Liver (tissue), 9 donors: Measurements from ENCODE around the gene EPS8. TPM values are rescaled to one million over a fixed set of nuclear protein-coding genes. Genes with fewer than 3 reads are reported as not detected.

ENCODE experiments used
- DNase-seq: peaks from one replicate; pipeline ENCODE4 v3.0.0-alpha.2; 2017; ENCODE audit warnings: low spot score
- H3K27ac ChIP-seq, 2 donors: one replicate each; pipeline ENCODE4 v1.7.0; 2013; ENCODE audit warnings: inconsistent platforms in 2 of 2, low read length in 2 of 2, control low read depth in 1 of 2, low read depth in 1 of 2, mild to moderate bottlenecking in 1 of 2
- H3K27me3 ChIP-seq, 4 donors: one replicate each; pipeline versions ENCODE4 v1.6.1 to v1.7.0; 2013; ENCODE audit warnings: low read length in 3 of 4, inconsistent platforms in 1 of 4, mild to moderate bottlenecking in 1 of 4, moderate library complexity in 1 of 4; ENCODE audit not compliant: control insufficient read depth in 4 of 4, insufficient read depth in 4 of 4
- H3K36me3 ChIP-seq, 4 donors: one replicate each; pipeline versions ENCODE4 v1.6.1 to v1.7.0; 2013; ENCODE audit warnings: low read length in 3 of 4, mild to moderate bottlenecking in 3 of 4, low read depth in 1 of 4, moderate library complexity in 1 of 4; ENCODE audit not compliant: control insufficient read depth in 4 of 4, insufficient read depth in 3 of 4
- H3K4me1 ChIP-seq, 4 donors: one replicate each; pipeline versions ENCODE4 v1.6.1 to v1.7.0; 2013; ENCODE audit warnings: low read length in 3 of 4, mild to moderate bottlenecking in 3 of 4, moderate library complexity in 1 of 4; ENCODE audit not compliant: control insufficient read depth in 4 of 4, insufficient read depth in 4 of 4
- H3K4me3 ChIP-seq, 3 donors: one replicate each; pipeline versions ENCODE4 v1.6.1 to v1.7.0; 2013; ENCODE audit warnings: low read length in 3 of 3, control low read depth in 1 of 3, low read depth in 1 of 3, mild to moderate bottlenecking in 1 of 3
- H3K9ac ChIP-seq, 2 donors: one replicate each; pipeline ENCODE4 v1.7.0; 2013; ENCODE audit warnings: low read length in 2 of 2, mild to moderate bottlenecking in 2 of 2, moderate library complexity in 2 of 2, control low read depth in 1 of 2, low read depth in 1 of 2
- H3K9me3 ChIP-seq, 4 donors: one replicate each; pipeline versions ENCODE4 v1.6.1 to v1.7.0; 2013; ENCODE audit warnings: low read length in 3 of 4; ENCODE audit not compliant: control insufficient read depth in 4 of 4
- EGR1 ChIP-seq, 2 donors: IDR thresholded peaks; 2 replicates each; pipeline ENCODE4 v1.6.1; 2016 to 2018; ENCODE audit warnings: antibody characterized with exemption in 2 of 2, low read depth in 2 of 2
- FOXA1 ChIP-seq: IDR thresholded peaks from 2 replicates; pipeline ENCODE4 v1.6.1; 2016; ENCODE audit warnings: antibody characterized with exemption
- HNF4G ChIP-seq: IDR thresholded peaks from 2 replicates; pipeline ENCODE4 v1.6.1; 2016; ENCODE audit warnings: antibody characterized with exemption
- JUND ChIP-seq, 2 donors: IDR thresholded peaks; 2 replicates each; pipeline ENCODE4 v1.6.1; 2016; ENCODE audit warnings: antibody characterized with exemption in 2 of 2
- NR2F2 ChIP-seq: IDR thresholded peaks from 2 replicates; pipeline ENCODE4 v1.6.1; 2016; ENCODE audit warnings: antibody characterized with exemption
- RAD21 ChIP-seq, 2 donors: IDR thresholded peaks; 2 replicates each; pipeline ENCODE4 v1.6.1; 2016; ENCODE audit warnings: antibody characterized with exemption in 2 of 2, mild to moderate bottlenecking in 2 of 2
- RXRA ChIP-seq, 2 donors: IDR thresholded peaks; 2 replicates each; pipeline ENCODE4 v1.6.1; 2017 to 2018; ENCODE audit warnings: antibody characterized with exemption in 2 of 2, mild to moderate bottlenecking in 1 of 2
- SP1 ChIP-seq: IDR thresholded peaks from 2 replicates; pipeline ENCODE4 v1.6.1; 2018; ENCODE audit warnings: antibody characterized with exemption, mild to moderate bottlenecking
- TAF1 ChIP-seq: conservative IDR thresholded peaks from 2 replicates; pipeline ENCODE4 v1.6.1; 2016; ENCODE audit warnings: antibody characterized with exemption, mild to moderate bottlenecking
- YY1 ChIP-seq: IDR thresholded peaks from 2 replicates; pipeline ENCODE4 v1.6.1; 2016; ENCODE audit warnings: antibody characterized with exemption, mild to moderate bottlenecking
- whole genome bisulfite sequencing: extraction: QIAGEN DNeasy Blood & Tissue Kit; methylation state at CpG from one replicate; pipeline ENCODE4 v1.1.7; 2013; 5-methylcytosine and 5-hydroxymethylcytosine counted together
- polyA plus RNA-seq, 2 donors: library from polyadenylated mRNA; stranded (reverse) in 1 of 2; unstranded in 1 of 2; fragments of 200-250 nt in 1 of 2; fragments of >200 nt in 1 of 2; fragmentation: Nextera tagmentation in 1 of 2; extraction: Ambion mirVana in 1 of 2; gene quantifications; one replicate each; pipeline versions ENCODE4 v1.2.1 to v1.2.3, GENCODE V29; 2013 to 2015
- total RNA-seq, 2 donors: library from RNA; depleted of rRNA; stranded (reverse); fragments of >200 nt; gene quantifications; one replicate each; pipeline ENCODE4 v1.2.3, GENCODE V29; 2014
- TF ChIP-seq, protein P1 (sequence below): IDR thresholded peaks from 2 replicates; pipeline ENCODE4 v1.6.1; 2016; ENCODE audit warnings: antibody characterized with exemption
- TF ChIP-seq, protein P2 (sequence below): IDR thresholded peaks from 2 replicates; pipeline ENCODE4 v1.6.1; 2016; ENCODE audit warnings: antibody characterized with exemption
- TF ChIP-seq, protein P3 (sequence below): IDR thresholded peaks from 2 replicates; pipeline ENCODE4 v1.6.1; 2016; ENCODE audit warnings: antibody characterized with exemption
- TF ChIP-seq, protein P4 (sequence below): IDR thresholded peaks from 2 replicates; pipeline ENCODE4 v1.6.1; 2016; ENCODE audit warnings: antibody characterized with exemption, mild to moderate bottlenecking
- donor health status: healthy.
- donor health status: healthy.
- donor health status: healthy.
- donor health status: healthy.
- donor health status: healthy.

Gene EPS8
- total and polyA plus RNA-seq, 4 donors, result 13.7 to 40.2 (median 15.0) TPM

DNA sequence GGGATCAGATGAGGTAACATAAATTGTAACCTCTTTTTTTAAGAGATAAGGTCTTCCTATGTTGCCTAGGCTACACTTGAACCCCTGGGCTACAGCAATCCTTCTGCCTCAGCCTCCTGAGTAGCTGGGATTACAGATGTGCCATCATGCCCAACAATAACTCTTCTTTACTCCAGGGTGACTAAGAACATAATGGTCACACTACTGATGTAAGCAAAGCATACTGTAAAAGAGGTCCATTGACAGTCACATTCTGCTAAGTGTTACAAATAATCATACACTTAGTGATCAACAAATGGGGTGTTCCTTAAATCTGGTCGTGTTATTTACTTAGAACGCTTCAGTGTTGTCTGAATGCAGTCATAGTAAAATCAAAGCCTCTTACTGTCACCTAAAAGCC lies 68.9 kb downstream of the EPS8 start (continued):
- TF ChIP-seq, protein P1, sequence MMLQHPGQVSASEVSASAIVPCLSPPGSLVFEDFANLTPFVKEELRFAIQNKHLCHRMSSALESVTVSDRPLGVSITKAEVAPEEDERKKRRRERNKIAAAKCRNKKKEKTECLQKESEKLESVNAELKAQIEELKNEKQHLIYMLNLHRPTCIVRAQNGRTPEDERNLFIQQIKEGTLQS, result no peak
- no peak for TF ChIP-seq HNF4G
- TF ChIP-seq JUND (IDR thresholded peaks at IDR 0.05), result no peak
- no peak for TF ChIP-seq FOXA1
- TF ChIP-seq, protein P2, sequence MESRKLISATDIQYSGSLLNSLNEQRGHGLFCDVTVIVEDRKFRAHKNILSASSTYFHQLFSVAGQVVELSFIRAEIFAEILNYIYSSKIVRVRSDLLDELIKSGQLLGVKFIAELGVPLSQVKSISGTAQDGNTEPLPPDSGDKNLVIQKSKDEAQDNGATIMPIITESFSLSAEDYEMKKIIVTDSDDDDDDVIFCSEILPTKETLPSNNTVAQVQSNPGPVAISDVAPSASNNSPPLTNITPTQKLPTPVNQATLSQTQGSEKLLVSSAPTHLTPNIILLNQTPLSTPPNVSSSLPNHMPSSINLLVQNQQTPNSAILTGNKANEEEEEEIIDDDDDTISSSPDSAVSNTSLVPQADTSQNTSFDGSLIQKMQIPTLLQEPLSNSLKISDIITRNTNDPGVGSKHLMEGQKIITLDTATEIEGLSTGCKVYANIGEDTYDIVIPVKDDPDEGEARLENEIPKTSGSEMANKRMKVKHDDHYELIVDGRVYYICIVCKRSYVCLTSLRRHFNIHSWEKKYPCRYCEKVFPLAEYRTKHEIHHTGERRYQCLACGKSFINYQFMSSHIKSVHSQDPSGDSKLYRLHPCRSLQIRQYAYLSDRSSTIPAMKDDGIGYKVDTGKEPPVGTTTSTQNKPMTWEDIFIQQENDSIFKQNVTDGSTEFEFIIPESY, result no peak
- TF ChIP-seq NR2F2, result no peak
- TF ChIP-seq YY1, result no peak
- no peak for TF ChIP-seq SP1

DNA sequence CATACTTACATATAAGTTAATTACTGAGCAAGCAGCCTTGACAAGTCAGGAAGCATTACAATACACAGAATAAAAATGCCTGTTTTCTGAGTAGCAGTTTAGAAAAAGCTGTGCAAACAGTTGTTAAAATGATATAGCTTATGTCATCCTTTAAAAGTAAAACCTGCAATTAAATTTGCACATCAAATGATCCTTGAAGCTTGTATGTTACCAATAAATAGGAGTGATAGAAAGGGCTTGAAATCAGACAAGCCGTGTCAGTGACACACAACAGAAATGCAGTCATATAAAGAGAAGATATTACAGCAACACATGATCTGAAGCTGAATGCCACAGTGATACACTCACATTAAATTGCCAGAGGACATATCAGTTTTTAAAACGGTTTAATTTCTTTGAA lies 70.0 kb downstream of the EPS8 start:
- TF ChIP-seq YY1 (no peak), RXRA (IDR thresholded peaks at IDR 0.05) (no peak), FOXA1 (no peak), HNF4G (no peak)
- WGBS, result 65% methylated on average over 2 of the region's 2 CpGs
- no peaks in the 10 kb centered on the region for H3K9me3 ChIP-seq
- H3K36me3 ChIP-seq, result no peaks in the 10 kb centered on the region
- H3K27ac ChIP-seq, result no peak overlapping the region
- H3K4me1 ChIP-seq, result peaks cover 1 to 24% (median 10%) of the 10 kb centered on the region in 4 donors
- DNase-seq, result no peak
- H3K4me3 ChIP-seq, result no peak overlapping the region
- no peaks in the 10 kb centered on the region for H3K27me3 ChIP-seq
- H3K9ac ChIP-seq, result no peak overlapping the region

DNA sequence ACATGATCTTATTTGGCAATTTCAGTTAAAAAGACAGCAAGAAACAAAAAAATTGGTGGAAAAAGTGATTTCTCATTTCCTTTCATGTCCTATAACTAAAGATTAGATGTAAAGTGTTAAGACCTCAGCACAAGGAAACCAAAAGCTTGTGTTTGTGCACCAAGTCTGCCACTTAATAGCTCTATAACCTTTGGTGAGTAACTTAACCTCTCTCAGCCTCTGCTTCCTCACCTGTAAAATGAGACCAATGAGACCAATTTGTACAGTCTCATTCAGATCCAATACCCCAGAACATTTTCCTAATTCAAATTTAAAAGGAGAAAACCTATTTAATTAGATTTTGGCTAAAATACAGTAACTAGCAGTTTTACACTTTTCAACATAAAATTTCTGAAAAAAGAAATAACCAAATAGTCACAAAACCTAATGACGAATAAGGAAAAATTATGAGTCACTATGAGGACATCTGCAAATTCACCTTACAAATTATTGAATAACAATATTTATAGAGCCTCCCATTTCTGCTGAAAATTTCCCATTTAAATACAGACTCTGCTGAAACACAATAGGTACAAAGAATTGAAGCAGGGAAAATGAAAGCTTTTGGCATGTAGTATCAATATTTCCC lies 71.1 kb downstream of the EPS8 start:
- no peak for DNase-seq
- no peaks in the 10 kb centered on the region for H3K36me3 ChIP-seq
- no peaks in the 10 kb centered on the region for H3K27me3 ChIP-seq
- TF ChIP-seq, protein P3, sequence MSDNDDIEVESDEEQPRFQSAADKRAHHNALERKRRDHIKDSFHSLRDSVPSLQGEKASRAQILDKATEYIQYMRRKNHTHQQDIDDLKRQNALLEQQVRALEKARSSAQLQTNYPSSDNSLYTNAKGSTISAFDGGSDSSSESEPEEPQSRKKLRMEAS, result no peak
- TF ChIP-seq HNF4G (no peak), TAF1 (no peak), JUND (IDR thresholded peaks at IDR 0.05) (no peak), YY1 (no peak), SP1 (no peak), EGR1 (IDR thresholded peaks at IDR 0.05; ENCODE audit: low read depth in 2 of 2) (no peak), RAD21 (IDR thresholded peaks at IDR 0.05) (no peak)
- TF ChIP-seq, protein P4, sequence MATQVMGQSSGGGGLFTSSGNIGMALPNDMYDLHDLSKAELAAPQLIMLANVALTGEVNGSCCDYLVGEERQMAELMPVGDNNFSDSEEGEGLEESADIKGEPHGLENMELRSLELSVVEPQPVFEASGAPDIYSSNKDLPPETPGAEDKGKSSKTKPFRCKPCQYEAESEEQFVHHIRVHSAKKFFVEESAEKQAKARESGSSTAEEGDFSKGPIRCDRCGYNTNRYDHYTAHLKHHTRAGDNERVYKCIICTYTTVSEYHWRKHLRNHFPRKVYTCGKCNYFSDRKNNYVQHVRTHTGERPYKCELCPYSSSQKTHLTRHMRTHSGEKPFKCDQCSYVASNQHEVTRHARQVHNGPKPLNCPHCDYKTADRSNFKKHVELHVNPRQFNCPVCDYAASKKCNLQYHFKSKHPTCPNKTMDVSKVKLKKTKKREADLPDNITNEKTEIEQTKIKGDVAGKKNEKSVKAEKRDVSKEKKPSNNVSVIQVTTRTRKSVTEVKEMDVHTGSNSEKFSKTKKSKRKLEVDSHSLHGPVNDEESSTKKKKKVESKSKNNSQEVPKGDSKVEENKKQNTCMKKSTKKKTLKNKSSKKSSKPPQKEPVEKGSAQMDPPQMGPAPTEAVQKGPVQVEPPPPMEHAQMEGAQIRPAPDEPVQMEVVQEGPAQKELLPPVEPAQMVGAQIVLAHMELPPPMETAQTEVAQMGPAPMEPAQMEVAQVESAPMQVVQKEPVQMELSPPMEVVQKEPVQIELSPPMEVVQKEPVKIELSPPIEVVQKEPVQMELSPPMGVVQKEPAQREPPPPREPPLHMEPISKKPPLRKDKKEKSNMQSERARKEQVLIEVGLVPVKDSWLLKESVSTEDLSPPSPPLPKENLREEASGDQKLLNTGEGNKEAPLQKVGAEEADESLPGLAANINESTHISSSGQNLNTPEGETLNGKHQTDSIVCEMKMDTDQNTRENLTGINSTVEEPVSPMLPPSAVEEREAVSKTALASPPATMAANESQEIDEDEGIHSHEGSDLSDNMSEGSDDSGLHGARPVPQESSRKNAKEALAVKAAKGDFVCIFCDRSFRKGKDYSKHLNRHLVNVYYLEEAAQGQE, result no peak
- TF ChIP-seq, protein P2, result no peak
- no peak overlapping the region for H3K4me3 ChIP-seq
- no peaks in the 10 kb centered on the region for H3K9me3 ChIP-seq
- no peak overlapping the region for H3K9ac ChIP-seq
- 88% methylated on average over 1 of the region's 1 CpG for WGBS
- peaks cover 1 to 31% (median 16%) of the 10 kb centered on the region in 4 donors for H3K4me1 ChIP-seq
- H3K27ac ChIP-seq, result no peak overlapping the region
